Activated CD4-positive, CD25-positive, alpha-beta regulatory T cell treated with anti-CD3 and anti-CD28 coated beads, Interleukin-2, amount 50 U/mL, for 72 hours (primary cell): ENCODE measurements around the gene GPC3.

ENCODE experiments used
- DNase-seq: peaks from one replicate; pipeline ENCODE4 v3.0.0; 2021

Gene GPC3

GRCh38 chrX:133590703-133591505, 394.5 kb downstream of the GPC3 start:
- DNase-seq, result no peak

GRCh38 chrX:133588827-133589226, 396.6 kb downstream of the GPC3 start:
- no peak for DNase-seq

GRCh38 chrX:133587818-133588217, 397.6 kb downstream of the GPC3 start:
- no peak for DNase-seq

- DNase-seq, result no peak
Measured at GRCh38 chrX:133587071-133587470, 398.3 kb downstream of the GPC3 start.

DNA sequence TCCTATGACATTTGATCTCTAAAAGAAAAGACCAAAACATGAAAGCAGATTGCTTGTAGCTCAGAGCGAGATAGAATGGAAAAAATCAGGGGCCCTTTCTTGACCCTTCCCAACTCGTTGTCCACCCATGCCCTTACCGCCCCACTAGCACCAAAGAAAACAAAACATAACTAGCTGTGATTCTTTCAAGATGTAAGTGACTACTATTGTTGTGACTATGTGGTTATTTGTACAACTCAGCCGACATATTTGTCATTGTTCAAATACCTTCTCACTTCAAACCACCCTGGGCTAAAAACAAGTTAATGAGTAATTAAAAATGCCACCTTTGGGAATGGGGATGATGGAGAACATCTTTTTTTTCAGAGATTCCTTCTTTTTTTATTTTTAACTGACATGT, 399.0 kb downstream of the GPC3 start:
- DNase-seq, result no peak

DNA sequence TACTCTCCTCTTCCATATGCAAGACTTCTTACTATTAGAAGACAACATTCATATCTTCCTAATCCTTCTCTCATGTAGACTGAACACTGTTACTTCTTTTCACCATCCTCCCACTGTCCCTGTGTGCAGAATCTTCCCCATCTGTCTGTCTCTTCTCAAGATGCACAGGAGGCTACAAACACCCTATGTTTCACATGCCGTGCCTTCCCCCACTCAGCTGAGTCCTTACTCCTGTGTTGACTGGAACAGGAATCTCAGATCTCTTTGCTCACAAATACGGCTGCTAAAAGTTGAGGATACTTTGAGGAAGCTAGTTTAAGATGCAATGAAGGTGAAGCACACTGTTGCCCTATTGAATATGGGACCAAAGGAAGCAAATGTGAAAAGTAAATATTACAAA, 401.6 kb downstream of the GPC3 start:
- no peak for DNase-seq

DNA sequence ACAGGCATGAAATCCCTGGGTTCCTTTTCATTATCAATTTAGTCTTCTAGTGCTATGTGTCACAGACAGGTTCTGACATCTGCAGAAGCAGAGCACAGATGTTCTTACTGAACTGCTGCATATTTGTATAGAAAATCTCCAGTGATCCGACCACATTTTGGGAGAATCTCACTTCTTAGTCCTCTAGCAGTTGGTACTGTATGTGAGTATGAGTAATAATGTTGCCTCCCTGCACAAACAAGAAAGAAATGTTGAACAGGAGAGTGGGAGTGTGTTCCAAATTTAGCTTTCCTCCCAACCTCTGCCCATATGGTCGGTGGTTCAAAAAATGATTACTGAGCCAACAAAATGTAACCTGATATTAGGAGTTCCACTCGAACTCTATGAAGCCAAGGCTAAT, 404.8 kb downstream of the GPC3 start:
- DNase-seq, result no peak

DNA sequence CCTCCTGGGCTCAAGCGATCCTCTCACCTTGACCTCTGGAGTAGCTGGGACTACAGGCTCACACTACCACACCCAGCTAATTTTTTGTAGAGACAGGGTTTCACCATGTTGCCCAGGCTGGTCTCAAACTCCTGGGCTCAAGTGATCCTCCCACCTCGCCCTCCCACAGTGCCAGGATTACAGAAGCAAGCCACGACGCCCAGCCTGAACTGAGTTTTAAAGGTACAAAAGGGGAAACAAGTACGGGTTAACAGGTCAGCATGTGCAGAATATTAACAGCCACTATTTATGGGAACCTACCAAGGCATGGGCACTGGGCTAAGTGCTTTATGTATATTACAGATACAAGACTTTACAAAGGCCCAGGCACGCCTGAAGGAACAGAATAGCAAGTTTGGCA, 405.8 kb downstream of the GPC3 start:
- DNase-seq, result no peak

DNA sequence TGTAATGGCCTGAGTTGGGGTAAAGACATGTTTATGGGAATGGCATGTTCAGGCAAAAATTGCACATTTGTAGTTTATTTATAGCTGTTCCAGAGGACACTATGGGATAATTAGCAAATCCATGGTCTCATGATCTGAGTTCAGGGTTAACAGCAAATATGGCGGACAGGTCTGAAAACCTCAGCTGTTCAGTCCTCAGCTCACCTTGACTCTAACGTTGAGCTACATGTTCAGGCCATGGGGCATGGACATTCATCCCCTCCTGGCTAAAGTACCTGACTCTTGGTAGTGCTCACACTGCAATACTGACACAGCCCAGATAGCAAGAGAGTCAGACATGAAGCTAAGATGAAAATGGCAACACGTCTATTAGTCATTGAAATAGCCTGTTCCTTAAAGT, 408.5 kb downstream of the GPC3 start:
- no peak for DNase-seq

- DNase-seq, result no peak
Measured at GRCh38 chrX:133575501-133576136, 409.8 kb downstream of the GPC3 start.

DNA sequence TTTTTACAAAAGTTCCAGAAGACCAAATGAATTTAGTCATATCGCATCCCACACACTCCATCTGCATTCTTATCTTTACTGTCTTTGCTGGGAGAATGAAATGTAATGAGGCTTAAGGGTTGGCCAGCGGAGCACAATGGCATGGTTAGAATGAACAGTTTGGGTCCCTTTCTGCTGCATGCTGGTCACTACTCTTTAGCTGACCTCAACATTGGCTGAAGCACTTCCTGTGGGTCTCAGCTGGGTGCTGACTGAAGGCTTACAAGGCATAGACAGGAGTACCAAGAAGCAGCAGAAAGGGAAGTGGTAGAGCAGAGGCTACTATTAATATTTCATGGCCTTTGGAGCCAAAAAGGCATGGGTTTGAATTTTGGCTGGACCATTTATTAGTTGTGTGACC, 410.7 kb downstream of the GPC3 start:
- DNase-seq, result no peak

DNA sequence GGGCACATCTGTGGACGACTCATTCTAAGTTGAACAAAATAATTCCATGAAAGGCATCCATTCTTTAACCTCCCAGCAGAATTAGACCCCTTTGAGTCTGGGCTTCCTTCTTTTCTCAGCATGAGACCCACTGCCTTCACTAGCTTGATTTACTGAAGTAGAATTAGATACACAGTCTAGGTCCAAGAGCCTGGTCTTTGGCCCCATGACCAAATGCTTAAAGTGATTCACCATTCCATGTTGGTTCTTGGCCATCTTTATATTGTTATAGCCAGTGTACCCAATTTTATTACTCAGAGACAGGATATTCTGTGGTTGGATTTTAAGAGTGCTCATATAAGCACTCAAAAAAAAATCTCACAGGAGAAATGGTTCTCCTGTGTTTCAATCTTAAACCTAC, 414.8 kb downstream of the GPC3 start:
- no peak for DNase-seq

DNA sequence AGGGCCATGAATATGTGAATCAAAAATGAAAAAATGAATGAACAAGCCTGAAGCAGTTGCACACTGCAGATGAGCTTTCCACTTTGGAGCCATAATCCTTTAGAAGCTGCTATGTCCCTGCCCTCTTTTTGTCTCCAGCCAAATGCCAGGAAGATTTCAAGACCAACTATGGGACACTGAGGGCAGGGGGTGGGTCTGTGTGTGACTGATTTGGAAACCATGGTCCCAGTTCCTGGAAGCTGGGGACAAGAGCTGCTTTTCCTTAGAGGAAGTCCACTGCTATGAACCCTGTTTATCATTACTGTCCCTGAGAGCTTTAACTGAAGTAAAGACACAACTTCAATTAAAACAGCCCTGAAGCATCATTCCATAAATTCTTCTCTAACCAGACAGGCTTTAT, 416.2 kb downstream of the GPC3 start:
- DNase-seq, result no peak

DNA sequence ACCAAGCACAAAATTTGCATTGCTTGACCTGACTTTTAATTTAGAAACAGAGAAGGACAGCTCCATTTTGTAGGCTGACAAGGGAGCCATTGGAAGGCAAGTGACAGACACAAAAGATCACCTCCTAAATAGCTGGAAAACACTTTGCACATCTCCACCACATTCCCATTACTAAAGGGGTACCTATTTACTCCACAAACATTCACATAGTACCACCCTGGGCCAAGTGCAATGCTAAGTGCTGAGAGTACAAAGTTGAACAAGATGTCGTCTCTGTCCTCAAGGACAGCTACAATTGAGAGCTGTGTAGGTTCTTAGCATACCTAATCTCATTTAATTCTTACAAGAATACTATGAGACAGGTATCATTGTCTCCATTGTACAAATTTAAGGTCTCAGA, 417.3 kb downstream of the GPC3 start:
- DNase-seq, result no peak

- no peak for DNase-seq
Measured at GRCh38 chrX:133566876-133567275, 418.5 kb downstream of the GPC3 start.

DNA sequence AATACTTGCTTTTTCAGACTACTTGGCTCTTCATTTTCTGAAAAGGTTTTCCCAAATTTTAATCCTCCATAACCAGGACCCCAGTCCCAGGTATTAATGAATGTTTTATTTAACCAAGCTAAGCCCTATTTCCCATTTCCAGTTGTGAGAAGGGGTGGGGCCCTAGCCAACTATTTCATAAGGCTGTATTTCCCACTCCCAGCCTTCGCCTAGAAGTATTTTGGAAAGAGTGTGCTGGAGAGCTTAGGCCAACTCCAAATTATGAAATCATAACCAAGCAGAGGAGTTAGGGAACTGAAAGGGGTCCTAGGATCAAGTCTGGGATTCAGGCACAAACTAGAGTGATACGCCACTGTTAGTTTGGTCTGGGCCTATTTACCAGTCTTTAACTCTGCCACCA, 421.7 kb downstream of the GPC3 start:
- DNase-seq, result no peak

DNA sequence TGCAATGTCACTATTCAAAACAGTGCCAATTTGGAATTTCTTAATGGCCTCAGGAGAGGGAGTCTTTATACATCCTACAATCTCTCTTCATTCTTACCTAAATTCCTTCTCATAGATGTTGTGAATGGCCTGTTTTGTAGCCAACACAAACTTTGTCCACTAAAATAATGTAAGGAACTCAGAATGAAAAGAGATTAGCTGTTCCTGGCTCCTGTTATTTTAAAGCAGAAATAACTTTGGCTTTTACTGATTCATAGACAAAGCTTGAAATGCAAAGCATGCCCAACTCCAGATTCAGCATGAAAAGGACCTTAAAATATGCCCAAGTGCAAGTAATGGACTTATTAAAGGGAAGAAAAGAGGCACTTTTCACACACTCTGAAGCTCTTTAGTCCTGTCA, 424.1 kb downstream of the GPC3 start:
- DNase-seq, result no peak

DNA sequence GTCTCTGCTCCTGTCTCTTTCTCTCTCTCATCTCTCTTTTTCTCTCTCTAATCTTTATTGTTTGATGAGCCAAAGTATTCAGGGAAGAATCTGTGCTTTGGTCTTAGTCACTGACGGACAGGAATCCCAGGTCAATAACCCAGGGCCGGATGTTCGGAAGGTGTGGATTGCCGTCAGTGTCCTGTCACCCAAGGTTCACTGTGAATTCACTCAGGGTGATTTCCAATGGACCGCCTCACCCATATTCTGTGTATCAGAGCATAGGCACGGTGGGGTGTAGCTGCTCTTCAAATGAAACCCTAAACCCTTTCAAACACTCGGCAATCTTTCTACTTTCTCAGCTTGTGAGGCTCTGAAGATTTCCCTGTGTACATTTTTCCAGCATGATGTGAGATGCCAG, 425.5 kb downstream of the GPC3 start:
- no peak for DNase-seq

- no peak for DNase-seq
Measured at GRCh38 chrX:133555782-133556458, 429.5 kb downstream of the GPC3 start.

DNA sequence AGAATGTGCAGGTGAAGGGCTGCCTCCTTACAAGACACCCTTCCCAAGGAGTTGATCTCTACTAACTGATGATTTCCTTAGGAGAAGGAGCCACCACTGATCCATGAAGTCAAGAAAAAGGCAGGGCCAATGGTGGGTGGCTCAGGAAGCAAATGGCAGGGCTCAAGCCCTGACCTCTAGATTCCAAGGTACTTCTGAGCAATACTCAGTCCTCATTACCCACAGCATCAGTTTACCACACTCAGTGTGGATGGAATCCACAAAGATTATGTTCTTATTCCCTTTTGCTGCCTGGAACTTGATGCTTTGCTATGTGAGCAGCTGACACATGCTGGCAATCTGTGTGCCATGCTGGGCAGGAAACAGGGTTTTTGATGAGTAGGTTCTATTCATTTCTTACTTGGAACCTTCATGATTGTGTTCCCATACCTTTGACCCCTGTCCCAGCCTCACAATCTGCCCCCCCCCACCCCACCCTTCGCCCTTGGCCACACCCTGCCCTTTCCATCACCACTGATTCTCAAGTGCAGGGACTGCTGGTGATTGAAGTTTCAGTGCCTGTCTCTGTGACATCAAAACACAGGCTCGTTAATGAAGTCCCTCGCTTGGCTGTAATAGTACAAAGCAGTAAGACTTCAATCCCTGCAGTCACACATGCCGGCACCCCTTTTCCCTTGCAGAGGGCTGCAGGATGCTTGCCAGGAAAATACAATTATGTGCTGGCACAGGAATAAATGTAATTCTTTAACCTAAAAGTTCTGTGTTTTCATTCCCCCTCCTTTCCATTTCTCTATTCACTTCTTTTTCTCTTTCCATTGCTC, 434.5 kb downstream of the GPC3 start:
- no peak for DNase-seq

DNA sequence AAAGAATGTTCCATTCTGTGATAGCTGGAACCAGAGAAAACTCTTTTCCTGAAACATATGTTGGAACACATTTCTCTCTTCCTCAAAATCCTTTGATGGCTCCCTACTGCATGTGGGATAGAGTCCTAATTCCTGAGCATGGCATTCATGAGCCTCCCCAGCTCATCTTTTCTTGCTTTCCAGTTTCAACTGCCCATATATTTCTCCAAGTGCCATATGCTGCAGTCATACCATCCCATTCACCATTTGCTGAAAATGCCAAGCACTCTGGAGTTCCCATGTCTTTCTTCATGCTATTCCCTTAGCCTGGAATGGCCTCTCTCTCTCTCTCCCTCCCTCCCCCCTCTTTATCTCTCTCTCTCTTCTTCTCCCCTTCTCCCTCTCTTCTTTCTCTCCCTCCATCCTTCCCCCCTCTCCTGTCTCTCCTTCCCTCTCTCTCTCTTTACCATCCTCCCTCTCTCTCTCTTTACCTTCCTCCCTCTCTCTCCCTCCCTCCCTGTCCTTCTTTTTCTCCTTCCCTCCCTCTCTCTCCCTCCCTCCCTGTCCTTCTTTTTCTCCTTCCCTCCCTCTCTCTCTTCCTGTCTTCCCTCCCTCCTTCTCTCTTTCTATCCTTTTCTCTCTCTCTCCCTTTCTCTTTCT, 436.0 kb downstream of the GPC3 start:
- DNase-seq, result no peak

- no peak for DNase-seq
Measured at GRCh38 chrX:133546441-133546840, 439.0 kb downstream of the GPC3 start.

- no peak for DNase-seq
Measured at GRCh38 chrX:133544778-133545177, 440.6 kb downstream of the GPC3 start.
